Karpas-422 (cell line): ENCODE measurements around the gene GEMIN2. TPM values are rescaled to one million over a fixed set of nuclear protein-coding genes. Genes with fewer than 3 reads are reported as not detected.
"Not testable (repeated sequence)": the region's sequence is repeated elsewhere in the genome, so short reads cannot be mapped to it uniquely, and the experiment has no call there.

Source experiments
- DNase-seq: peaks from one replicate; pipeline ENCODE4 v3.0.0-alpha.2; 2015
- H2AFZ ChIP-seq: fragments of 200-600 bp; sonication (generic); 2 replicates; pipeline ENCODE4 v1.6.1; 2014; ENCODE audit warnings: antibody characterized with exemption, low read length, mixed read lengths
- H3K27ac ChIP-seq: fragments of 200-600 bp; sonication (generic); 2 replicates; pipeline ENCODE4 v1.5.1; 2014; ENCODE audit warnings: mild to moderate bottlenecking, low read length, moderate library complexity
- H3K27me3 ChIP-seq: fragments of 200-600 bp; sonication (generic); 2 replicates; pipeline ENCODE4 v1.6.1; 2014; ENCODE audit warnings: low read length, mixed read lengths
- H3K36me3 ChIP-seq: fragments of 200-600 bp; sonication (generic); 2 replicates; pipeline ENCODE4 v1.6.1; 2014; ENCODE audit warnings: low read length, mixed read lengths; ENCODE audit not compliant: insufficient read depth
- H3K4me1 ChIP-seq: fragments of 200-600 bp; sonication (generic); 2 replicates; pipeline ENCODE4 v1.6.1; 2014; ENCODE audit warnings: mild to moderate bottlenecking, low read length, mixed read lengths
- H3K4me2 ChIP-seq: fragments of 200-600 bp; sonication (generic); 2 replicates; pipeline ENCODE4 v1.6.1; 2014; ENCODE audit warnings: low read length, low read depth, mild to moderate bottlenecking; ENCODE audit not compliant: poor library complexity, severe bottlenecking
- H3K4me3 ChIP-seq: fragments of 200-600 bp; sonication (generic); 2 replicates; pipeline ENCODE4 v1.5.1; 2014; ENCODE audit warnings: mild to moderate bottlenecking, antibody characterized with exemption, low read length, mixed read lengths
- H3K79me2 ChIP-seq: fragments of 200-600 bp; sonication (generic); 2 replicates; pipeline ENCODE4 v1.6.1; 2014; ENCODE audit warnings: mild to moderate bottlenecking, low read length, mixed read lengths
- H3K9ac ChIP-seq: fragments of 200-600 bp; sonication (generic); 2 replicates; pipeline ENCODE4 v1.6.0; 2014; ENCODE audit warnings: low read length
- H3K9me2 ChIP-seq: fragments of 200-600 bp; sonication (generic), shearing (Covaris generic); replicated peaks from 2 replicates; pipeline ENCODE4 v1.6.0; 2014; ENCODE audit warnings: mild to moderate bottlenecking, low read length, moderate library complexity; ENCODE audit not compliant: insufficient read depth
- H3K9me3 ChIP-seq: fragments of 300-700, 200-600 bp; sonication (generic); 2 replicates; pipeline ENCODE4 v1.6.1; 2014; ENCODE audit warnings: low read length, mixed read lengths
- H4K20me1 ChIP-seq: fragments of 200-600 bp; sonication (generic); 2 replicates; pipeline ENCODE4 v1.6.1; 2014; ENCODE audit warnings: mild to moderate bottlenecking, antibody characterized with exemption, low read length, low read depth; ENCODE audit not compliant: insufficient read depth
- total RNA-seq: library from RNA; depleted of rRNA; stranded (reverse); fragments of >200 nt; shearing (Covaris generic); gene quantifications from 2 replicates; pipeline ENCODE4 v1.2.3, GENCODE V29; 2014; ENCODE audit warnings: low replicate concordance

Gene GEMIN2
- total RNA-seq, 1 experiment from 2014 or later, result 73.2 TPM

DNA sequence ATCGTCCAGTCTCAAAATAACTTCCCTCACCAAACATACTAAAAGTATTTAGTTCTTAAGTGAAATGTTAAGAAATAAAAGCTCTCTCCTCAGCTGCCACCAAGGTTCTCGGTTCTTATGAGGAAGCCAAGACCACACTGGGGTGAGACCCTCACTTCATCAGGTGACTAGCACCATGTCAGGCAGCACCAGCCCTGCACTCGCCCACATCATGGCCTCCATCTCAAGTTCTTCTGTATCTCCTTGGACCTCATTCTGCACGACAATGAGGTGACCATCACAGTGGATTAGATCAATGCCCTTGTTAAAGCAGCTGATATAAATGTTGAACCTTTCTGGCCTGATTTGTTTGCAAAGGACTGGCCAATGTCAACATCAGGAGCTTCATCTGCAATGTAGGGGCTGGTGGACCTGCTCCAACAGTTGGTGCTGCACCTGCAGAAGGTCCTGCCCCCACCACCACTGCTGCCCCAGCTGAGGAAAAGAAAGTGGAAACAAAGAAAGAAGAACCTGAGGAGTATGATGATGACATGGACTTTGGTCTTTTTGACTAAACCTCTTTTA, 23.5 kb upstream of the GEMIN2 start:
- no peak for DNase-seq
- no peaks in the 10 kb centered on the region for H4K20me1 ChIP-seq
- H3K4me2 ChIP-seq, result no peak overlapping the region
- no peak overlapping the region for H3K9ac ChIP-seq
- no peak overlapping the region for H3K27ac ChIP-seq
- no peaks in the 10 kb centered on the region for H3K9me3 ChIP-seq
- H3K27me3 ChIP-seq, result no peaks in the 10 kb centered on the region
- H3K9me2 ChIP-seq, result no peaks in the 10 kb centered on the region
- peaks cover 56% of the 10 kb centered on the region for H3K79me2 ChIP-seq
- H3K4me3 ChIP-seq, result no peak overlapping the region
- peaks cover 70% of the 10 kb centered on the region for H3K36me3 ChIP-seq
- H3K4me1 ChIP-seq, result no peaks in the 10 kb centered on the region
- H2AFZ ChIP-seq, result no peak overlapping the region

DNA sequence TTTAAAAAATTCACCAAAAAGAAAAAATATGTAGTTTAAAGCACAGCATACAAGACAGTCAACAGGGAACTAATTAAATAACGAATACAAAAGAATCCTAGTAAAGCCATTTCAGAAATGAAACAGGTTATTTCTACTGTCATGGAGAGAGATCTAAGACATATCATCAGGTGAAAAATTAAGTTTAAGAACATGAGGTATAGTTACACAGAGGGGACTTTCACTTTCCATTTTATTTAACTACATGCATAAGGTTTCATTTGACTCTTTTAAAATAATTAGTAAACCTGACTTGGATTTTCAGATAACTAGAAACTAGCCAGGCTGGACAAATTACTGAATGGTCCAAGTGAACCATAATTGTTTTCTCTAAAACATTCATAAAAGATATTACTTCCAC, 22.4 kb upstream of the GEMIN2 start:
- no peaks in the 10 kb centered on the region for H4K20me1 ChIP-seq
- H3K4me2 ChIP-seq, result no peak overlapping the region
- H3K36me3 ChIP-seq, result peaks cover 64% of the 10 kb centered on the region
- no peaks in the 10 kb centered on the region for H3K27me3 ChIP-seq
- DNase-seq, result no peak
- H2AFZ ChIP-seq, result no peak overlapping the region
- no peaks in the 10 kb centered on the region for H3K9me3 ChIP-seq
- no peak overlapping the region for H3K27ac ChIP-seq
- peaks cover 65% of the 10 kb centered on the region for H3K79me2 ChIP-seq
- no peak overlapping the region for H3K9ac ChIP-seq
- H3K4me1 ChIP-seq, result peaks cover under 1% of the 10 kb centered on the region; the same call in 1 of the 2 replicates
- H3K9me2 ChIP-seq, result no peaks in the 10 kb centered on the region
- H3K4me3 ChIP-seq, result no peak overlapping the region

DNA sequence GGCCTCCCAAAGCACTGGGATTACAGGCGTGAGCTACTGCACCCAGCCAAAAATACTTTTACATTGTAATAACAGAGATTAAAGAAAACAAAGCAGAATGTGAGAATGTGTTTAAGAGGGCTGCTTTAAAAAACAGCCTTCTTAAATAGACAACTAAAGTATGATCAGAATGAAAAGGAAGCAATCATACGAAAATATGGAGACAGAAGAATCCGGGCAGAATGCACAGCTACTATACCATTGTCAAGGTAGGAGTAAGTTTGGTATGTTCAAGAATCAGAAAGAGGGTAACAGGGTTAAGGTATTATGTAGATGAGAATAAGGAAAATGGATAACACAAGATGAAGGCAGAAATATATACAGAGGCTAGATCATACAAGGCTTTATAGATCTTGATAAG, 19.6 kb upstream of the GEMIN2 start:
- Histone ChIP-seq H3K9ac (no peak overlapping the region), H2AFZ (no peak overlapping the region), H4K20me1 (no peaks in the 10 kb centered on the region), H3K36me3 (peaks cover 52% of the 10 kb centered on the region), H3K4me3 (no peak overlapping the region), H3K27me3 (no peaks in the 10 kb centered on the region), H3K4me1 (peaks cover 17% of the 10 kb centered on the region), H3K9me2 (no peaks in the 10 kb centered on the region), H3K79me2 (peaks cover 75% of the 10 kb centered on the region), H3K9me3 (no peaks in the 10 kb centered on the region), H3K27ac (no peak overlapping the region), H3K4me2 (no peak overlapping the region)
- no peak for DNase-seq

DNA sequence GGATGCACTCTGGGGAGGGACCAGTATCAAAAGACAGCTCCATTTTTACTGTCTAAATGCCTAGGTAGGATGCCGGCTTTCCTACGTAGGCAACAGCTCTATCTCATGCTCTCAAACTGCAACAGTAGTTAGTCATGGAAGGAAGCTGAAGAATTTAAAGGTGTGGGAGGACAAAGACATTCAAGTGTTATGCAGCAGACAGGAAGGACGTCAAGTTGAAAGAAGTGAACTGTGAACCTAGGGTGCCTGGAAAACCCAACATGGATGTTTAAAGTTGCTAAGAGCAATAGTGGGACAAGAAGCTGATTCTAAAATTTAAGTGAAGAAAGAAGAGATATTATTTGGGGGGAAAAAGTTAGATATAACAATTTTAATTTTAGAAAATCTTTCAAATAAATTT, 17.0 kb upstream of the GEMIN2 start:
- Histone ChIP-seq H3K9me2 (no peaks in the 10 kb centered on the region), H3K79me2 (peaks cover 84% of the 10 kb centered on the region), H4K20me1 (no peaks in the 10 kb centered on the region), H3K4me2 (no peak overlapping the region), H3K4me1 (peaks cover 34% of the 10 kb centered on the region), H3K27me3 (no peaks in the 10 kb centered on the region), H3K9ac (no peak overlapping the region), H3K36me3 (peaks cover 28% of the 10 kb centered on the region), H3K4me3 (no peak overlapping the region), H2AFZ (no peak overlapping the region), H3K27ac (no peak overlapping the region; the same call in 1 of the 2 replicates), H3K9me3 (no peaks in the 10 kb centered on the region)
- DNase-seq, result no peak

DNA sequence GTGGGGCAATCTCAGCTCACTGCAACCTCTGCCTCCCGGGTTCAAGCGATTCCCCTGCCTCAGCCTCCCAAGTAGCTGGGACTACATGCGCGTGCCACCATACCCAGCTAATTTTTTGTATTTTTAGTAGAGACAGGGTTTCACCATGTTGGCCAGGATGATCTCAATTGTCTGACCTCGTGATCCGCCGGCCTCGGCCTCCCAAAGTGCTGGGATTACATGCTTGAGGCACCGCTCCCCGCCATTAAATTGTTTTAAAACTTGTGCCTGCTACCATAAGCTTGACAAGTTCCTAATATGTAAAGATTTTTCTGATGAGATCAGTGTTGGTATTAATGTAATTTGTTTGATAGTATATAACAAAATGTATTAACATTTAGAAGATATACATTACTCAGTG, 14.9 kb upstream of the GEMIN2 start:
- H3K4me3 ChIP-seq, H3K9me3 ChIP-seq, H3K9ac ChIP-seq, H3K27me3 ChIP-seq, H3K9me2 ChIP-seq, DNase-seq, H3K27ac ChIP-seq, H3K4me2 ChIP-seq, H4K20me1 ChIP-seq, H2AFZ ChIP-seq: not testable (repeated sequence)
- Histone ChIP-seq H3K36me3 (peaks cover 16% of the 10 kb centered on the region), H3K79me2 (peaks cover 95% of the 10 kb centered on the region), H3K4me1 (peaks cover 43% of the 10 kb centered on the region)

DNA sequence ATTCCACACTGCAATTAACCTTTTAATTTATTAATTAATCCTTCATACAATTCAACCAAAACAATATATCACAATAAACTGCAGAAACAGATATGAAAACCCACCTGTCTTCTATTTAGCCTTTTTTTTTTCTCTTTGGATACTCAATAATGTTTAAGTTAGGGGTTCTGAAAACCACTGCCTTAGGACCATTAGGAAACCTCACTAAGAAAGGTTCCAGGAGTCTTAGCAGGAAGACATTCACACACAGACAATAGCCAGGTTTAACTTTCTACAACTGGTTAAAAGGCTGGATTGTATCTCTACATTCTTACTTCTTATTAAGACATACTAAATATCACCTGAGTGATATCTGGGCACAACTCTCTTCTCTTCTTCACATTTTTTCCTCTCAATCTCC, 14.4 kb upstream of the GEMIN2 start:
- H3K9me2 ChIP-seq, result no peaks in the 10 kb centered on the region
- H3K9me3 ChIP-seq, result no peaks in the 10 kb centered on the region
- peaks cover 48% of the 10 kb centered on the region for H3K4me1 ChIP-seq
- peaks cover 12% of the 10 kb centered on the region for H3K36me3 ChIP-seq
- H2AFZ ChIP-seq, result no peak overlapping the region
- DNase-seq, result no peak
- H4K20me1 ChIP-seq, result no peaks in the 10 kb centered on the region
- H3K4me2 ChIP-seq, result no peak overlapping the region
- H3K27ac ChIP-seq, result no peak overlapping the region
- H3K79me2 ChIP-seq, result peaks cover 95% of the 10 kb centered on the region
- no peaks in the 10 kb centered on the region for H3K27me3 ChIP-seq
- no peak overlapping the region for H3K9ac ChIP-seq
- no peak overlapping the region for H3K4me3 ChIP-seq

DNA sequence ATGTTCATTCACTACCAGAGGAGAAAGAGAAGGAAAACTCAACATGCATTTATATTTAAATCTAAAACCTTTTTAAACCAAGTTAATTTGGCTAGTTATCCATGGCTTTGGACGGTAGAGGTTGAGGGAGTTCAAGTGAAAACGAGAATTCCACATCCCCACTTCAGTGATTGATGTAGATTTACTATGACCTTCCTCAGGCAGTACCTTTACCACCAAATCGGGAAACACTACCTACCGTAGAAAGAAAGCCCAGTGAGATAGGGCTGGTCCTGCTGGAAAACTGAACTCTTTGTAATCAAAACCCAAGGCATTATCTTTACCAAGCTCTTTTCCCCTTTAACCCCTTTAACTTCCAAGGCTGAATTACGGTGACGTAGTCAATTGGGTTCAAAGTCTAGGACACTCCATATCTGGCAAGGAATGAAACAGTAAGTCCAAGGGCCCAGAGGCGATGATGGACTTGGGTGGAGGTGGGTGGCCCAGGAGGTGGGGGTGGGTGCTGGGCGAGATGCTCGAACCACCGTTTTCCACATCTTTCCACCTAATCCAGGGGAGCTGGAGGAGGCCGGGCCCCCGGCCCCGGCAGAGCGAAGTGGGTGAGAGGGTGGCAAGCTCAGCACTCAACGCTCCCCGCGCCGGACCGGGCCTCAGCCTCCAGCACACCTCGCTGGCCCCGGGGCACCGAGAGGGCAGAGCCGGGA, 11.7 kb upstream of the GEMIN2 start:
- Histone ChIP-seq H3K9me3 (no peaks in the 10 kb centered on the region), H3K4me1 (peaks cover 42% of the 10 kb centered on the region), H3K27me3 (no peaks in the 10 kb centered on the region), H3K9me2 (no peaks in the 10 kb centered on the region), H3K36me3 (no peaks in the 10 kb centered on the region), H3K27ac (peak overlapping the region; percentile 70), H2AFZ (peak overlapping the region; percentile 33; the same call in 1 of the 2 replicates), H3K4me3 (peak overlapping the region; percentile 85), H3K79me2 (peaks cover 71% of the 10 kb centered on the region), H3K4me2 (peak overlapping the region; percentile 98), H4K20me1 (no peaks in the 10 kb centered on the region), H3K9ac (peak overlapping the region; percentile 88)
- peak; percentile 59 for DNase-seq

DNA sequence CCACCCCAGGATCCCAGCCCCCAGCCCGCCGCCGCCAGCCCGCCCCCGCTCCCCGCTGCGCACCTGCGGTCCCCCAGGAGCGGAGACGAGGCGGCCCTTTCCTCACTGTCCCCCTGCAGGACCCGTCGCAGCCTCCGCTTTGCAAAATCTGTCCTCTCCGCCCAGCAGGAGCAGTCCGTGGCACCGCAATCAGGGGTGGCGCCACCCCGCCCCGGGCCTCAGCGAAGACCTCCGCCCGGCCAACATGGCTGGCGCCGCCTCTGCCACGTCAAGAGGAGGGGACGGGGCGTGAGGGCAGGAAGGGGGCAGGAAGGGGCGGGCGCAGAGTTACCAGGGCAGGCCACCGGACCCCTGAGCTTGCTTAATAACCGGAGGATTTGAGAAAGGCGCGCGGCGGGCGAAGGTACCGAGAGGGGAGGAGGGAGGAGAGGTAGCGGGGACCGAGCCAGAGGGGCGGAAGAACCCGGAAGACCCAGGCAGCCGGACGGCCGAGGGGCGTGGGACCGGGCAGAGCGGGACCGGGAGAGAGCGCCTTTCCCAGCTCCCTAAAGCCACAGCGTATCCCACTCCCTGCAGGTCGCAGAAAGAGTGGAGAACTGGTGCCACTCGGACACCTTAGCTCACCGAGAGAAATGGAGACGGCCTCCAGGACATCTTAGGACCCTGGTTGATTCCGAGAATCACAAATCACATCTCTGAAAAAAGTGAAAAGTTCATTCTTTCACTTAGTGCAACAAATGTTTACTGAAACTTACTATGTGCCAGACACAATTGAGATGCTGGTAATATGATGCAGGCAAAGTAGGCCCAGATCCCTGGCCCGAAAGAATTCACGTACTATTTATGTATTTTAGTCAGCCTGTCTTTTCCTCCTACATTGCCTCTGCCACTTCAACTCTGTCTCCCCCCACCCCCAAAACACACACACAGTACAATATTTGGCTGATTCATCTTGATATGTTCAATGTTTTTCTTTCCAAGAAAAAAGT, 10.9 kb upstream of the GEMIN2 start, which contains the start of gene SEC23A:
SEC23A (minus strand) TSS at position 267 of the 989 bp plus-strand sequence. CDS start 7,117 bp downstream, outside the sequence.
- Histone ChIP-seq H4K20me1 (no peaks in the 10 kb centered on the region), H3K27me3 (no peaks in the 10 kb centered on the region), H3K9me3 (no peaks in the 10 kb centered on the region), H3K36me3 (no peaks in the 10 kb centered on the region), H3K4me3 (peak within 1 kb of the TSS; percentile 85), H3K9me2 (no peaks in the 10 kb centered on the region), H3K9ac (peak within 1 kb of the TSS; percentile 88), H2AFZ (peak within 1 kb of the TSS; percentile 71; the same call in 1 of the 2 replicates), H3K27ac (peak within 1 kb of the TSS; percentile 70), H3K4me1 (peaks cover 34% of the 10 kb centered on the region), H3K4me2 (peak within 1 kb of the TSS; percentile 98), H3K79me2 (peaks cover 63% of the 10 kb centered on the region)
- peak; percentile 98 for DNase-seq
